Loucy (cell line): ENCODE results near the gene CTIF.

Source experiments
- EZH2phosphoT487 ChIP-seq: fragments of 200-600 bp; IDR thresholded peaks from 2 replicates; pipeline ENCODE4 v1.6.1; 2018; ENCODE audit warnings: antibody characterized with exemption, mild to moderate bottlenecking, moderate library complexity, borderline replicate concordance
- TF ChIP-seq, protein P1 (sequence below): fragments of 200-600 bp; sonication (generic); conservative IDR thresholded peaks from 2 replicates; pipeline ENCODE4 v1.5.1; 2014; ENCODE audit warnings: mild to moderate bottlenecking, antibody characterized with exemption, low read length

DNA sequence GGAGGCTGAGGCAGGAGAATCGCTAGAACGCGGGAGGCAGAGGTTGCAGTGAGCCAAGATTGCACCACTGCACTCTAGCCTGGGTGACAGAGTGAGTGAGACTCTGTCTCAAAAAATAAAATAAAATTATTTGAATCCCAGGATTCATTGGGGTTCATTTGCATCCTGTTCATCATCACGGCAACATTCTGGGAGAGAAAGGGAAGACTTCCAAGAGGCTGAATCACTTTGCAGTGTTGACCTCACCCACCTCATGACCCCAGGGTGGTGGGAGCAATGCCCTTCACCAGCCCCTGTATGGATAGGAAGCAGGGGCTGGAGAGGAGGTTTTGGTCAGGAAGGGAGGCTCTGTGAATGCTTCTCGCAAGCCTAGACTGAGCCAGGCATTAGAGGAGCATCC lies 195.6 kb downstream of the CTIF start:
- TF ChIP-seq, protein P1, sequence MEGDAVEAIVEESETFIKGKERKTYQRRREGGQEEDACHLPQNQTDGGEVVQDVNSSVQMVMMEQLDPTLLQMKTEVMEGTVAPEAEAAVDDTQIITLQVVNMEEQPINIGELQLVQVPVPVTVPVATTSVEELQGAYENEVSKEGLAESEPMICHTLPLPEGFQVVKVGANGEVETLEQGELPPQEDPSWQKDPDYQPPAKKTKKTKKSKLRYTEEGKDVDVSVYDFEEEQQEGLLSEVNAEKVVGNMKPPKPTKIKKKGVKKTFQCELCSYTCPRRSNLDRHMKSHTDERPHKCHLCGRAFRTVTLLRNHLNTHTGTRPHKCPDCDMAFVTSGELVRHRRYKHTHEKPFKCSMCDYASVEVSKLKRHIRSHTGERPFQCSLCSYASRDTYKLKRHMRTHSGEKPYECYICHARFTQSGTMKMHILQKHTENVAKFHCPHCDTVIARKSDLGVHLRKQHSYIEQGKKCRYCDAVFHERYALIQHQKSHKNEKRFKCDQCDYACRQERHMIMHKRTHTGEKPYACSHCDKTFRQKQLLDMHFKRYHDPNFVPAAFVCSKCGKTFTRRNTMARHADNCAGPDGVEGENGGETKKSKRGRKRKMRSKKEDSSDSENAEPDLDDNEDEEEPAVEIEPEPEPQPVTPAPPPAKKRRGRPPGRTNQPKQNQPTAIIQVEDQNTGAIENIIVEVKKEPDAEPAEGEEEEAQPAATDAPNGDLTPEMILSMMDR = no peak
- TF ChIP-seq EZH2phosphoT487 = no peak
